IMR-90 (cell line): Measurements from ENCODE around the gene AXIN2. TPM values are rescaled to one million over a fixed set of nuclear protein-coding genes. Genes with fewer than 3 reads are reported as not detected.

Source experiments
- ATAC-seq: fragments of 200-7000 bp; cut with Tn5 transposase; 2 replicates; pipeline ENCODE4 v1.9.1; 2020; ENCODE audit warnings: low read depth, mild to moderate bottlenecking, moderate library complexity
- Bru-seq: library from RNA; stranded (reverse); fragments of 400-500 nt; gene quantifications from one replicate; lab custom pipeline; 2021; lab: Mats Ljungman, UMichigan
- BruChase-seq, 2 experiments: library from RNA; stranded (reverse); fragments of 400-500 nt; gene quantifications; one replicate each; lab custom pipeline; 2021; lab: Mats Ljungman, UMichigan
- BruUV-seq: library from RNA; stranded (reverse); fragments of 400-500 nt; replicated peaks from 2 replicates; lab custom pipeline; 2021; lab: Mats Ljungman, UMichigan
- CTCF ChIA-PET: fragments of 300-600 bp; formaldehyde crosslinking; extraction: SDS; loops from one replicate; lab custom pipeline; 2021; ENCODE audit warnings: antibody characterized with exemption; lab: Yijun Ruan, JAX
- POLR2A ChIA-PET: fragments of 300-600 bp; sonication (Branson Sonifier 250); formaldehyde crosslinking; loops from one replicate; lab custom pipeline; 2022; ENCODE audit warnings: antibody characterized with exemption; ENCODE audit not compliant: unreplicated experiment; lab: Charles Lee
- DNase-seq: peaks from one replicate; pipeline ENCODE4 v3.0.0; 2013
- H2AFZ ChIP-seq: replicated peaks from 2 replicates; pipeline ENCODE3; 2013; ENCODE audit warnings: low read length, mild to moderate bottlenecking; ENCODE audit not compliant: poor library complexity
- H2AK5ac ChIP-seq: 2 replicates; pipeline ENCODE4 v1.6.1; 2013; ENCODE audit warnings: low read depth, low read length, inconsistent platforms
- H2AK9ac ChIP-seq: replicated peaks from 2 replicates; pipeline ENCODE3; 2013; ENCODE audit warnings: mild to moderate bottlenecking, low read depth, low read length, moderate library complexity; ENCODE audit not compliant: poor library complexity
- H2BK120ac ChIP-seq: 2 replicates; pipeline ENCODE4 v1.6.1; 2013; ENCODE audit warnings: low read depth, low read length, inconsistent platforms
- H2BK15ac ChIP-seq: 3 replicates; pipeline ENCODE4 v1.6.1; 2013; ENCODE audit warnings: low read depth, low read length, inconsistent platforms
- H2BK20ac ChIP-seq: 2 replicates; pipeline ENCODE4 v1.6.1; 2013; ENCODE audit warnings: low read depth, mild to moderate bottlenecking, inconsistent platforms, low read length, moderate library complexity
- H2BK5ac ChIP-seq: 2 replicates; pipeline ENCODE4 v1.6.1; 2013; ENCODE audit warnings: mild to moderate bottlenecking, low read depth, low read length, inconsistent platforms; ENCODE audit not compliant: poor library complexity, severe bottlenecking
- H3K14ac ChIP-seq: replicated peaks from 2 replicates; pipeline ENCODE4 v1.6.1; 2013; ENCODE audit warnings: low read depth, low read length, inconsistent platforms
- H3K18ac ChIP-seq: 2 replicates; pipeline ENCODE4 v1.6.1; 2013; ENCODE audit warnings: low read depth, low read length, control low read depth
- H3K23ac ChIP-seq: 2 replicates; pipeline ENCODE4 v1.6.1; 2013; ENCODE audit warnings: low read depth, low read length, inconsistent platforms
- H3K27ac ChIP-seq: 2 replicates; pipeline ENCODE4 v1.5.1; 2013; ENCODE audit warnings: mild to moderate bottlenecking, control low read depth, low read length; ENCODE audit not compliant: insufficient read depth
- H3K27me3 ChIP-seq: 2 replicates; pipeline ENCODE4 v1.6.1; 2013; ENCODE audit warnings: low read length; ENCODE audit not compliant: control insufficient read depth, insufficient read depth
- H3K36me3 ChIP-seq: 2 replicates; pipeline ENCODE4 v1.6.1; 2013; ENCODE audit warnings: low read length, mixed read lengths; ENCODE audit not compliant: control insufficient read depth, insufficient read depth
- H3K4ac ChIP-seq: 2 replicates; pipeline ENCODE4 v1.6.1; 2013; ENCODE audit warnings: low read depth, low read length, inconsistent platforms
- H3K4me1 ChIP-seq: 2 replicates; pipeline ENCODE4 v1.6.1; 2013; ENCODE audit warnings: low read length, mixed read lengths; ENCODE audit not compliant: control insufficient read depth, insufficient read depth
- H3K4me2 ChIP-seq: 2 replicates; pipeline ENCODE4 v1.6.1; 2013; ENCODE audit warnings: low read depth, mild to moderate bottlenecking, control low read depth, low read length, moderate library complexity
- H3K4me3 ChIP-seq: 2 replicates; pipeline ENCODE4 v1.5.1; 2013; ENCODE audit warnings: low read depth, mild to moderate bottlenecking, control low read depth, low read length, moderate library complexity; ENCODE audit not compliant: insufficient read depth
- H3K56ac ChIP-seq: 2 replicates; pipeline ENCODE4 v1.6.1; 2013; ENCODE audit warnings: low read length, inconsistent platforms; ENCODE audit not compliant: insufficient read depth; ENCODE audit errors: extremely low read depth
- H3K79me1 ChIP-seq, 2 experiments: 2 replicates each; pipeline ENCODE4 v1.6.1; 2013; ENCODE audit warnings: low read length in 2 of 2, inconsistent platforms in 1 of 2, low read depth in 1 of 2
- H3K9ac ChIP-seq: 2 replicates; pipeline ENCODE4 v1.6.1; 2013; ENCODE audit warnings: low read depth, low read length, control low read depth
- H3K9me1 ChIP-seq: 2 replicates; pipeline ENCODE4 v1.6.1; 2013; ENCODE audit warnings: low read length, inconsistent platforms; ENCODE audit not compliant: insufficient read depth
- H3K9me3 ChIP-seq: 2 replicates; pipeline ENCODE4 v1.6.1; 2013; ENCODE audit warnings: low read length; ENCODE audit not compliant: control insufficient read depth, insufficient read depth
- H4K20me1 ChIP-seq: 2 replicates; pipeline ENCODE4 v1.6.1; 2013; ENCODE audit warnings: low read length, inconsistent platforms; ENCODE audit not compliant: insufficient read depth
- H4K5ac ChIP-seq: 2 replicates; pipeline ENCODE4 v1.6.1; 2013; ENCODE audit warnings: mild to moderate bottlenecking, low read depth, low read length, control low read depth
- H4K8ac ChIP-seq, 2 experiments: 2 replicates each; pipeline ENCODE4 v1.6.1; 2013; ENCODE audit warnings: low read depth in 2 of 2, low read length in 2 of 2, control low read depth in 1 of 2, inconsistent platforms in 1 of 2
- H4K91ac ChIP-seq: 2 replicates; pipeline ENCODE4 v1.6.1; 2013; ENCODE audit warnings: low read depth, low read length, inconsistent platforms; ENCODE audit not compliant: insufficient read depth
- CEBPB ChIP-seq: IDR thresholded peaks from 2 replicates; pipeline ENCODE4 v1.6.1; 2012; ENCODE audit warnings: low read depth, low read length, improper control_type of control experiment
- ELK1 ChIP-seq: fragments of 150-350 bp; IDR thresholded peaks from 2 replicates; pipeline ENCODE4 v1.6.1; 2016; ENCODE audit warnings: low read depth, mild to moderate bottlenecking, low read length, moderate library complexity, borderline replicate concordance
- MAZ ChIP-seq: IDR thresholded peaks from 2 replicates; pipeline ENCODE4 v1.6.1; 2012; ENCODE audit warnings: low read depth, mild to moderate bottlenecking, low read length, improper control_type of control experiment, moderate library complexity, borderline replicate concordance
- NFE2L2 ChIP-seq: fragments of 150-350 bp; IDR thresholded peaks from 2 replicates; pipeline ENCODE4 v1.6.1; 2016; ENCODE audit warnings: low read depth, mild to moderate bottlenecking, low read length
- POLR2A ChIP-seq: IDR thresholded peaks from 2 replicates; pipeline ENCODE4 v1.6.1; 2012; ENCODE audit warnings: mild to moderate bottlenecking, low read depth, low read length
- RAD21 ChIP-seq: IDR thresholded peaks from 2 replicates; pipeline ENCODE4 v1.6.1; 2012; ENCODE audit warnings: low read length, improper control_type of control experiment
- RCOR1 ChIP-seq: IDR thresholded peaks from 2 replicates; pipeline ENCODE4 v1.6.1; 2012; ENCODE audit warnings: mild to moderate bottlenecking, low read length, improper control_type of control experiment; ENCODE audit not compliant: insufficient replicate concordance
- RFX5 ChIP-seq: IDR thresholded peaks from 2 replicates; pipeline ENCODE4 v1.8.0; 2012; ENCODE audit warnings: low read depth, mild to moderate bottlenecking, low read length, moderate library complexity
- SMC3 ChIP-seq: fragments of 150-350 bp; IDR thresholded peaks from 2 replicates; pipeline ENCODE4 v1.6.1; 2016; ENCODE audit warnings: low read depth, mild to moderate bottlenecking, antibody characterized with exemption, low read length, moderate library complexity
- WGBS, 2 experiments: methylation state at CpG; one replicate each; pipeline versions ENCODE4 v1.1.5 to v1.1.7; 2013; ENCODE audit warnings: missing lambda C conversion rate in 2 of 2; ENCODE audit not compliant: insufficient read length in 1 of 2; ENCODE audit errors: extremely low coverage in 2 of 2; 5-methylcytosine and 5-hydroxymethylcytosine counted together
- dilution Hi-C: fragments of 300-500 bp; cut with HindIII; formaldehyde crosslinking; loops from one replicate; pipeline ENCODE4 v1.14.3; 2018; ENCODE audit warnings: low sequenced_read_pairs; ENCODE audit not compliant: unreplicated experiment
- in situ Hi-C: fragments of 300-500 bp; cut with MboI; formaldehyde crosslinking; loops from 3 replicates; pipeline ENCODE4 v1.14.3; 2019; ENCODE audit warnings: low sequenced_read_pairs, inconsistent platforms, mixed read lengths
- intact Hi-C: fragments of 100-400 bp; cut with micrococcal nuclease; formaldehyde crosslinking; loops from 2 replicates; pipeline ENCODE4 v1.10.0; 2022
- long read RNA-seq: library from polyadenylated mRNA; unstranded; transcript quantifications from one replicate; pipeline ENCODE4 v2.0.0, GENCODE V29; 2021; ENCODE audit not compliant: unreplicated experiment
- polyA plus RNA-seq, 3 experiments: library from polyadenylated mRNA; depleted of rRNA; stranded (reverse); fragments of >200 nt; gene quantifications; 2 replicates each; pipeline ENCODE4 v1.2.3, GENCODE V29; 2012; ENCODE audit warnings: low replicate concordance in 1 of 3
- total RNA-seq: library from RNA; depleted of rRNA; stranded (reverse); fragments of >200 nt; gene quantifications from 2 replicates; pipeline ENCODE4 v1.2.3, GENCODE V29; 2012; rRNA removed
- TF ChIP-seq, protein P1 (sequence below): fragments of 150-350 bp; IDR thresholded peaks from 2 replicates; pipeline ENCODE4 v1.6.1; 2017; ENCODE audit warnings: mild to moderate bottlenecking, antibody characterized with exemption, low read length, low read depth

The AXIN2 gene, protein sequence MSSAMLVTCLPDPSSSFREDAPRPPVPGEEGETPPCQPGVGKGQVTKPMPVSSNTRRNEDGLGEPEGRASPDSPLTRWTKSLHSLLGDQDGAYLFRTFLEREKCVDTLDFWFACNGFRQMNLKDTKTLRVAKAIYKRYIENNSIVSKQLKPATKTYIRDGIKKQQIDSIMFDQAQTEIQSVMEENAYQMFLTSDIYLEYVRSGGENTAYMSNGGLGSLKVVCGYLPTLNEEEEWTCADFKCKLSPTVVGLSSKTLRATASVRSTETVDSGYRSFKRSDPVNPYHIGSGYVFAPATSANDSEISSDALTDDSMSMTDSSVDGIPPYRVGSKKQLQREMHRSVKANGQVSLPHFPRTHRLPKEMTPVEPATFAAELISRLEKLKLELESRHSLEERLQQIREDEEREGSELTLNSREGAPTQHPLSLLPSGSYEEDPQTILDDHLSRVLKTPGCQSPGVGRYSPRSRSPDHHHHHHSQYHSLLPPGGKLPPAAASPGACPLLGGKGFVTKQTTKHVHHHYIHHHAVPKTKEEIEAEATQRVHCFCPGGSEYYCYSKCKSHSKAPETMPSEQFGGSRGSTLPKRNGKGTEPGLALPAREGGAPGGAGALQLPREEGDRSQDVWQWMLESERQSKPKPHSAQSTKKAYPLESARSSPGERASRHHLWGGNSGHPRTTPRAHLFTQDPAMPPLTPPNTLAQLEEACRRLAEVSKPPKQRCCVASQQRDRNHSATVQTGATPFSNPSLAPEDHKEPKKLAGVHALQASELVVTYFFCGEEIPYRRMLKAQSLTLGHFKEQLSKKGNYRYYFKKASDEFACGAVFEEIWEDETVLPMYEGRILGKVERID
- total RNA-seq (1.8 and 1.9 TPM in 2 replicates), polyA plus RNA-seq (2012; rRNA removed) (0.91 and 0.99 TPM in 2 replicates), Bru-seq, nascent RNA (percentile 51 among the genes with signal in this experiment), BruChase-seq, experiment 1, labeled RNA remaining after a 6-hour chase (percentile 50 among the genes with signal in this experiment), BruChase-seq, experiment 2, labeled RNA remaining after a 2-hour chase (percentile 46 among the genes with signal in this experiment)
- polyA plus RNA-seq (2012; cell fraction: cytosol; rRNA removed) = 1.0 TPM in 2 replicates
- polyA plus RNA-seq (2012; cell fraction: nucleus; rRNA removed; ENCODE audit: low replicate concordance) = 2.3 and 2.4 TPM in 2 replicates
- long read RNA-seq, partial matches to known transcripts = 1 of 1 reads
- long read RNA-seq, other reads (novel, unspliced or antisense) = 0 of 1 reads

GRCh38 chr17:65561452-65562205 lies at the start of gene AXIN2:
TSS of gene AXIN2 (minus strand) at chr17:65561648. CDS start at chr17:65558620, 3,028 bp downstream.
- DNase-seq = peak; percentile 85
- Histone ChIP-seq H4K8ac (peak within 1 kb of the TSS in 1 of 2 experiments; percentile 36; a peak in 1 of 4 replicates), H2BK120ac (no peak within 1 kb of the TSS), H3K56ac (no peak within 1 kb of the TSS), H3K9ac (peak within 1 kb of the TSS; percentile 21), H2BK15ac (no peak within 1 kb of the TSS), H2AK9ac (no peak within 1 kb of the TSS), H3K4ac (no peak within 1 kb of the TSS), H2AK5ac (no peak within 1 kb of the TSS; the same call in 1 of the 2 replicates), H3K14ac (no peak within 1 kb of the TSS), H4K20me1 (0 out of 2 replicates have a peak, but pooled peaks cover 24% of the 10 kb centered on the region), H3K9me3 (no peaks in the 10 kb centered on the region), H3K27me3 (peaks cover 19% of the 10 kb centered on the region), H2BK5ac (peak within 1 kb of the TSS; percentile 7), H2AFZ (peak within 1 kb of the TSS; percentile 89), H3K4me3 (peak within 1 kb of the TSS; percentile 57), H4K91ac (no peak within 1 kb of the TSS), H3K18ac (no peak within 1 kb of the TSS), H4K5ac (no peak within 1 kb of the TSS), H3K4me2 (peak within 1 kb of the TSS; percentile 66), H3K23ac (no peak within 1 kb of the TSS), H2BK20ac (no peak within 1 kb of the TSS), H3K27ac (peak within 1 kb of the TSS; percentile 53), H3K79me1 (0 out of 4 replicates have a peak, but pooled peaks cover 0 to 4% of the 10 kb centered on the region in 2 experiments), H3K9me1 (no peaks in the 10 kb centered on the region; the same call in 1 of the 2 replicates), H3K36me3 (peaks cover 10% of the 10 kb centered on the region; the same call in 1 of the 2 replicates), H3K4me1 (peaks cover 5% of the 10 kb centered on the region; the same call in 1 of the 2 replicates)
- ChIA-PET CTCF (no interaction called here), POLR2A (no interaction called here)
- peak; percentile 91 for ATAC-seq
- in situ Hi-C loops = loop anchor here (25.0 kb wide), 1 partner anchor 601 kb away; no protein-coding TSS in a partner anchor
- no TSS peak for BruUV-seq
- whole genome bisulfite sequencing, 2 experiments = 0% methylated on average over 20 of the region's 65 CpGs; no CpG with 5 or more reads in 1 of the 2 experiments
- intact Hi-C loops = loop anchor here (1.0 to 5.0 kb wide), 4 partner anchors 136 to 604 kb away; no protein-coding TSS in a partner anchor
- dilution Hi-C loops = no loop called here
- TF ChIP-seq RCOR1 (no peak), MAZ (peak; percentile 80), RAD21 (no peak; the same call in 1 of the 2 replicates), SMC3 (no peak), RFX5 (no peak), NFE2L2 (no peak), POLR2A (no peak), CEBPB (no peak), ELK1 (no peak)
- TF ChIP-seq, protein P1, sequence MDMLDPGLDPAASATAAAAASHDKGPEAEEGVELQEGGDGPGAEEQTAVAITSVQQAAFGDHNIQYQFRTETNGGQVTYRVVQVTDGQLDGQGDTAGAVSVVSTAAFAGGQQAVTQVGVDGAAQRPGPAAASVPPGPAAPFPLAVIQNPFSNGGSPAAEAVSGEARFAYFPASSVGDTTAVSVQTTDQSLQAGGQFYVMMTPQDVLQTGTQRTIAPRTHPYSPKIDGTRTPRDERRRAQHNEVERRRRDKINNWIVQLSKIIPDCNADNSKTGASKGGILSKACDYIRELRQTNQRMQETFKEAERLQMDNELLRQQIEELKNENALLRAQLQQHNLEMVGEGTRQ = no peak
